ENCODE results near the gene EVI5.
"Not testable (repeated sequence)": the region's sequence is repeated elsewhere in the genome, so short reads cannot be mapped to it uniquely, and the experiment has no call there.

DNA sequence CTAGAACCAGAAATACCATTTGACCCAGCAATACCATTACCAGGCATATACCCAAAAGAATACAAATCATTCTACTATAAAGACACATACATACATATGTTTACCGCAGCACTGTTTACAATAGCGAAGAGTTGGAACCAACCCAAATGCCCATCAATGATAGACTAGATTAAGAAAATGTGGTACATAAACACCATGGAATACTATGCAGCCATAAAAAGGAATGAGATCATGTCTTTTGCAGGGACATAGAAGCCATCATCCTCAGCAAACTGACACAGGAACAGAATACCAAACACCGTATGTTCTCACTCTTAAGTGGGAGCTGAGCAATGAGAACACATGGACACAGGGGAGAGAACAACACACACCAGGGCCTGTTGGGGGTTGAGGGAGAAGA, 144.2 kb downstream of the EVI5 start:
- TF ChIP-seq, protein P1, sequence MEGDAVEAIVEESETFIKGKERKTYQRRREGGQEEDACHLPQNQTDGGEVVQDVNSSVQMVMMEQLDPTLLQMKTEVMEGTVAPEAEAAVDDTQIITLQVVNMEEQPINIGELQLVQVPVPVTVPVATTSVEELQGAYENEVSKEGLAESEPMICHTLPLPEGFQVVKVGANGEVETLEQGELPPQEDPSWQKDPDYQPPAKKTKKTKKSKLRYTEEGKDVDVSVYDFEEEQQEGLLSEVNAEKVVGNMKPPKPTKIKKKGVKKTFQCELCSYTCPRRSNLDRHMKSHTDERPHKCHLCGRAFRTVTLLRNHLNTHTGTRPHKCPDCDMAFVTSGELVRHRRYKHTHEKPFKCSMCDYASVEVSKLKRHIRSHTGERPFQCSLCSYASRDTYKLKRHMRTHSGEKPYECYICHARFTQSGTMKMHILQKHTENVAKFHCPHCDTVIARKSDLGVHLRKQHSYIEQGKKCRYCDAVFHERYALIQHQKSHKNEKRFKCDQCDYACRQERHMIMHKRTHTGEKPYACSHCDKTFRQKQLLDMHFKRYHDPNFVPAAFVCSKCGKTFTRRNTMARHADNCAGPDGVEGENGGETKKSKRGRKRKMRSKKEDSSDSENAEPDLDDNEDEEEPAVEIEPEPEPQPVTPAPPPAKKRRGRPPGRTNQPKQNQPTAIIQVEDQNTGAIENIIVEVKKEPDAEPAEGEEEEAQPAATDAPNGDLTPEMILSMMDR (IDR thresholded peaks at IDR 0.05) = not testable (repeated sequence)
- TF ChIP-seq EZH2 (IDR thresholded peaks at IDR 0.05; ENCODE audit: borderline replicate concordance, insufficient read depth, low read depth, low read length, poor library complexity, severe bottlenecking) = not testable (repeated sequence)

All from B cell (primary cell).